Measurements from ENCODE around the gene MINDY4.

GRCh38 chr7:30925117-30925516, 153.9 kb downstream of the MINDY4 start:
- TF ChIP-seq CTCF (IDR thresholded peaks at IDR 0.05; ENCODE audit: insufficient read depth, low read length) (no peak), POLR2AphosphoS5 (IDR thresholded peaks at IDR 0.05; ENCODE audit: low read depth) (no peak), GABPA (IDR thresholded peaks at IDR 0.05; ENCODE audit: low read depth) (no peak), REST (IDR thresholded peaks at IDR 0.05; ENCODE audit: insufficient replicate concordance, low read depth) (no peak)

All from HL-60 (cell line).